CMK (cell line): ENCODE results near the gene GMDS.

Source experiments
- DNase-seq: peaks from one replicate; pipeline ENCODE4 v3.0.0-alpha.2; 2010; ENCODE audit warnings: low read depth

GMDS gene

DNA sequence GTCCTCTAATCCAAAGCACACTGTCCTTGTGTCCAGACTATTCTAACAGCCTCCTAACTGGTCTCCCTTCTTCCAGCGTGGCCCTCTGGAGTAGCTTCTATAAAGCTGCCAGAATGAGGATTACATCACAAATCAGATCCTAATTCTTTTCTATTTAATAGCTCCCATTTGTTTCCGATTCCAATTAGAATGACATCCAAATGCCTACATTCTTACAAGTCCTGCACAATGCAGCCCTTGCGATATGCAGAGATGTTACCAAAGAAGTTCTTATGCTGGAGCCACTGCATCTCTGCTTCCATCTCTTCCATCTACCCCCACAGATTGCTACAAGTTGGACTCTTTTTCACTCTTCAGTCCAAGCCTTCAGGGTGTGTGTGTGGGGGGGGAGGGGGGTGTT is 40.0 kb downstream of the GMDS start:
- DNase-seq: no peak

DNA sequence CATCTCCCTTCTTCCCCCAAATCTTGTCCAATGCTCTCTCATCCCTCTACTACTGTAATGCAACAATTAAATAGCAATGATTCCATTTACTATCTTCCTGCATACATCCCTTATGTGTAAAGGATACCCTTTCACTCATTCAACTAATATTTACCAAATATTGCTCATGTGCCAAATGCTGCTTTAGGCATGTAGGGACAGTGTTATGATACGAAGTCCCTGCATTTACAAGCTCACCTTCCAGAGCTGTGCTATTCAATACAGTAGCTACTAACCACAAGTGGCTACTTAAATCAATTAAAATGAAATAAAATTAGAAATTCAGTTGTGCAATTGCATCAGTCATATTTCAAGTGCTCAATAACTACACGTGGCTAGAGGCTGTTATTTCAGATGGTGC is 41.1 kb downstream of the GMDS start:
- no peak for DNase-seq

DNA sequence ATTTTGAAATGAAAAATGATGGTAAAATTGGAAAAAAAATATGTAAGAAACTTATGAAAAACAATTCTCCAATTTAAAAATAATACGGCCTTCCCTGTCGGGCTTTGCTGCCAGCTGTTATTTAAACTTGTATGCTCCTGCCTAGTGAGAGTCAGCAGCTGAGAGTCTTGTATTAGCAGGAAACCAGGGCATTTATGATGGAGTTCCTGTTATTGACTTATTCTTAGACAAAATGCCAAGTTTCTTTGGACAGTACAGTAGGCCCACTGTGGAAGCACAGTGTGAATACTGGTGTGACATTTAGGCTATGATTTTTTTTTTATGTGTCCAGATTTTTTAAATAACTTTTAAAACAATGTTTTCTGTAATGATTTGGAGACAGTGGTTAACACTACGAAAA is 42.1 kb downstream of the GMDS start:
- no peak for DNase-seq

DNA sequence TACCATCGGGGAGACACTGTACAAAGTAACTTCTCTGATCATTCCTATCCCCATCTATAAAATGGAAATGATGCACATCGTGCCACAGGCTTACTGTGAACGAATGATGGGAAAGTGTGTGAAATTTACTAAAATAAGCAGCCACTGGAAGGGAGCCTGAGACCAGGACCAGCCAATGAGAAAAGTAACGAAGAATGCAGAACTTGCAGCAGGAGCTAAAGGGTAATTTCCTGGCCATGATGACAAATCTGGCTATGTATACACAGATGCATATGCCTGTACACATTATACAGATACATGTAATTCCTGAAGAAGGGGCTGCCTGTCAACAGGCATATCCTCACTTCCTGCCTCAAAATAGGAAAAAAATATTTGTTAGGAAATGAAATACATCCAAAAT is 47.4 kb downstream of the GMDS start:
- DNase-seq: no peak

DNA sequence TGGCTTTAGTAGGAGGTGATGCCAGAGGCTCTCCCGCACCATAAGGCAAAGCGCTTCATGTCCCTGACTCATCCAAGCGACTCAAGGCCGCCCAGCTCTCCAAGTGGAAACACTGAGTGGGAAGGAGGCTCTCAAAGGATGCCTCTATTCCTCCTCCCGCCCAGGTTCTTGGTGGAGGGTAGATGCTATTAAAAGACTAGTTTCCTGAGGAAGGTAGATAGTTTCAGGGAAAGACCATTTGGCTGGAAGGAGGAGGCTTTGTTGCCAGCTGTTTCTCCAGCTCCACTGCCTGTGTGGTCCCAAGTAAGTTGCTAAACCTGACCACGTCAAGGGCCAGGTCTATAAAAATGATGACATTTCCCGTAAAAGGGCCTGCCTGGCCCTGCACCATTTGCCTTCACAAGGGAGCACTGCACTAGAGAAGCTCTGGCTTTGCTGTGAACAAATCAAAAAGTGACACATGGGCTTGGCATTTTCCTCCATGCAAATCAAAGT is 48.2 kb downstream of the GMDS start:
- no peak for DNase-seq

DNA sequence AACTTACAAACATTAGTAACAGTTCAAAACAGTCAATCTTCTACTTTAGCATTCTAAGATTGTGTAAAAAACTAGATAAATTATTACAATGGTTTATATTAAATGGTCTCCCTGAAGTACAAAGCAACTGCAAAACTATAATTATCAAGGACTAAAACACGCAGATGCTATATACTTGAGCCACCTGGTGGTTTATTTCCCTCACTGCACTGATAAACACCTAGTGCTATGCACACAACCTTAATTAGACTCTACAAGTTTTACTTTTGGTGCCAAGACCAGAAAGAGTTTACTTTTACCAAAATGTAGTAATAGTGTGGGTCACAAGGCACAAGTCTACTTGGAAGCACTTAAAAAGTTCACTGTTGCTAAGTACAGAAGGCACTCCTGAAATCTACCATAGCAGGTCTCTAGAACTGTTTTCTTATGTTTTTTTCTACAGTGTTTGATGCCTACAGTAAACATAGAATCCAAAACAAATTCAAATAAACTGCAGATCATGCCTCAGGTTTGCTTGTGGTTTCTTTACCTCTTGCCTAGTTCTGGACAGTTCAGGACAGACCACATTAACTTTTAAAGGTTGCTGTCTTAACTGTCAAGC is 49.2 kb downstream of the GMDS start:
- no peak for DNase-seq

DNA sequence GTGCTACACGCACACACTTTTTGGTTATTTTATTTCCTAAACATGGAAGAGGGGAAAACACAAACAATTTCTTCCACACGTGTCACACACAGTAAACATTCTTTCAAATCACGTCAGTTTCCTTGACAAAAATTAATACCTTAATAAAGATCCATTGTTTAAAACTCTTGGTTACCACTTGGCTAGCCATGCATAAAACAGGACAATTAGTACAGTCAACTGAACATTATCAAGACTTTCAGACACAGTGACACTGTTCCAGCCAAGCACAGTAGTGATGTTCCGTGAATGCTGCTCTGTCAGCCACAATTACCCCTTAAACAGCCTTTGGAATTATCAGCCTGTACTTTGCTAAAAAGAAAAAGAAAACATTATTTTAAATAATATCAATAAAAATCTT is 50.8 kb downstream of the GMDS start:
- no peak for DNase-seq

DNA sequence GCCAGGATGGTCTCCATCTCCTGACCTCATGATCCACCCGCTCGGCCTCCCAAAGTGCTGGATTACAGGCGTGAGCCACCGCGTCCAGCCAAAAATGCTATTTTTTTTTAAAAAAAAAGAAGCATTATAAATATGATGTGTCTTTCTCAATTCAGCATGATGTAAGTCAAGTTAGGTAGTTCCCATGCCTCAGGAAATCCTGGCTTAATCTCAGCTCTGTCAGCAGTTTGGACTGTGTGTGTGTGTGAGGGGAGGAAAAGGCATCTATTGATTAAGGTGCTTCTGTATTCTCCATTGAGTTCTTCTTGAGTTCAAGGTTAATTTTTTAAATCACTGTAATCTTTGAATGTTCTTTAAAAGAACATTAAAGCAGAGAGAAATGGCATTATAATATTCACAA is 51.5 kb downstream of the GMDS start:
- DNase-seq: no peak

DNA sequence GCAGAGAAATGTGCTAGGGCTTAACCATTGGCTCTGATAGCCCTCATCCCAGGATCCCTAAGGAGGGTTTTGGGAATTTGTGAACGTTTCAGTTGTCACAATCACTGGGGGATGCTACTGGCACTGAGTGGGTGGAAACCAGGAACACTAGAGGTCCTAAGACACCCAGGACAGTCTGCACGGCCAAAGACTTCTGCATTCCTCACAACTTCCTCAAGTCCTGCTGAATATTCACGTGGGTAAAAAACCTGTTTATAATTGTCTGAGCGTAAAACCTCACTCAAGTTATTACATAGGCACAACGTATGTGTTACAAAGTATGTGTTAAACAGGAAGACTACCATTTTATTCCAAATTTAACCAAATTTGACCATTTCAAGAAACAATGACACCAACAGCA is 52.4 kb downstream of the GMDS start:
- no peak for DNase-seq

DNA sequence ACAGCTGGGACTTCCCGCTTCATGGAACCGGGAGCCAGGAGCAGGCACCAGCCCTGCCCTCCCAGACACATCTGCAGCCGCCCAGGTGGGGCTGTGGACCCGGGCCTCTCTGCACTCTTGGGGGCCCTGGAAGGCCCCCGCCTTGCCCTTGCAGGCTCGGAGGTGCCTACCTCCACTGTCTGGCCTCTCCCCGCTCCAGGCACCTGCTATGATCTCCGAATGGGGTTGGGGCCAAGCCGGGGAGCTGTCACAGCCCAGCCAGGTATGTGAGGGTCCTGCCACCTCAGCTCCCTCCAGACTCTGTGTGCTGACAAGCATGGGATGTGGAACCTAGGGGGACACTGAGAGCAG is 54.0 kb downstream of the GMDS start:
- DNase-seq: no peak

DNA sequence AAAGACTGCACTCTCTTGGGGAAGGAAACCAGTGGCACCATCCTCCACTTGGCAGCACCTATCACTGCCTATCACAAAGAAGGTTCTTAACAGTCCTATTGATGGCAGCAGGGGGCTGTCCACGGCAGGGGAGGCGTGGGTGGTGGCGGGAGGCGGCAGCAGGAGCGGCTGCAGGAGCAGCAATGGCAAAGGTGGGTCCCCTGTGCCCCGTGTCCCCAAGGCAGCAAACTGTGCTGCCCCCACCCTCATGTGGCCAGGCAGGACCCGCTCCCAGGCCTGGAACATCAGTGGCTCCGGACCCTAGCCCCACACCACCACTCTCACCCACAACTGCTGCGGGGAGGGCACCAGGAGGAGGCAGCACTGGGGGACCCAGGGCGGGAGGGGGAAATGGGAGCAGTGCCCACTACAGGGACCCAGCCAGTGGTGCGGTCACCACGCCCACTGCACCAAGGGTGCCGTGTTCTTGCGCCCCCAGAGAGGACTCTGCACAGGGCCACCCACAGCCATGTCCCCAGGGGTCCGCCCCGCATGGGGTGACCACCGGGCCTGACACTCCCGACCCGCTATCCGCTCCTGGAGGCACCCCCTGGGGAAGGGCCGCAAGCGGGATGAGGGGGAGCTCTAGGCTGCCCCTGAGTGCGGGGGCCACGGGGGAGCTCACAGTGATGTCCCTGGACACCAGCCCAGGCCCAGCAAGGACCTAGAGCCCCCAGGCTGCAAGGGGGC is 54.6 kb downstream of the GMDS start:
- no peak for DNase-seq

DNA sequence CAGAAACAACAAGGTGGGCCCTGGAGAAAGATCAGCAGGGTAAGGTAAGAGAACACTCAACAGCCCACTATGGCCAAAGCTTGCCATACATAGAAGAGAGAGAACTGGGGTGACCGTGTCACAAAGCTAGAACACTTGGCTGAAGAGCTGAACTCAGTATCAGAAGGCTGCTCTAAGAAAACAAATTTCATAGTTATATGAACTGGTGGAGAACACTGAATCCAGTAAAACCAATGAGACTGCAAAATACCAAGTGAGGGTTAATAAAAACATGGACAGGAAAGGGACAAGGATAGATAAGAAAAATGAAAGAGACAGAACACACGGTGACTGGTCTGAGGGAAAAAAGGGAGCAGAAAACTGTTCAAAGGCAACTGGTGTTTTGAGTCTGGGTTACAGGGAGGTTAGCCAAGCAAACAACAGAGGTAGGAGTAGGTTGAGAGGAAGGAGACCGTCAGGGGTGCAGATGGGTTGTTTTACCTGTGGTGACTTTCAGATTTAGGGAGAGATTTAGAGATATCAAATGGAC is 56.5 kb downstream of the GMDS start:
- no peak for DNase-seq

DNA sequence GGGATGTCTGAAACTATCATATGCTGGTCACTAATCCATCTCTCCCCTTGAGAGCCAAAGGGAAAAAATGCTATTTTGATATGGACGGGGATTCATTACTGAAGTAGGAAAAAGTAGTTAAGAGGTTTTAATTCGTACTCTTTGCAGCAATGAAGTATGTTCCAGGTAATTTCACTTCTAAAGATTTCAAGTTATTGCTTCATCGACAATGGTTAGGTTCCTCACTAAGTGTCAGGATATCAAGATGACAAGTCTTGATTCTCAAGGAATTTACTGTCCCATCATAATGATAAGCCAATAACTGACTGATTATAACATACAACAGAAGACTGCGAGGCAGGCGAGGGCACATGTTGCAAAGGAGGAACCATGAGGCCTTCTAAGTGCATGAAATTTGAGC is 57.0 kb downstream of the GMDS start:
- no peak for DNase-seq

DNA sequence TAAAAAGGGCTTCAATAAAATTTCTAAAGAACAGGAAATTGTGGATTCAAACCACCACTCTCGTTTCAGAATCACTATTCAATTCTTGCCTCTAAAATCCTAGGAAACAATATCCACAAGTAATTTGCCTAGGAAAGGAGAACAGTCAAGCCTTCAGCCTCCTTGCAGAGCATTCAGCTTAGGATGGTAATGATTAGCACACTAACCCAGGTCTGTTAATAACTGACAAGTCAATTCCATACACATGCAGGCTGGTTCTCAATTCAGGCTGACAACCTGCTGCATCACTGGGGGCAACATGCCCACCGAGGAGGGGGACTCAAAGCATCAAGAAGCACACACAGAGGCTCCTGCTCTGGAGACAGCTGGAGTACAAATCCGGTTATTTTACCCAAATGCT is 57.6 kb downstream of the GMDS start:
- no peak for DNase-seq

DNA sequence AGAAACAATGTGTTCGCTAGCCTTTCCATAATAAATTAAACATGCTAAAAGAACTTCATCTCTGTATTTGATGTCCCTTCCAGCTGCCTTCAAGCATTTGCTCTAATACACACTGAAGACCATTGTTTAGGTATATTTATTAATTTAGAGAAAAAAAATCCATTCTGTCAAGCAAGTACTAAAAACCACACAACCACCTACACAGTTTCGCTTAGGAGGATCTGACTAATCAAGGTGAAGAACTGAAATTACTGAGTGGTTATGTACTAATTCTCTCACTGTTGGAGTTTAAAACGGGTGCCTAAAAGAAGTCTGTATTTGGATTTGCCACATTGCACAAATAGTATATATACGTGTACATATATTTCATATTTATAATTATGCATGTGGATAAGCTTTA is 58.9 kb downstream of the GMDS start:
- no peak for DNase-seq

DNA sequence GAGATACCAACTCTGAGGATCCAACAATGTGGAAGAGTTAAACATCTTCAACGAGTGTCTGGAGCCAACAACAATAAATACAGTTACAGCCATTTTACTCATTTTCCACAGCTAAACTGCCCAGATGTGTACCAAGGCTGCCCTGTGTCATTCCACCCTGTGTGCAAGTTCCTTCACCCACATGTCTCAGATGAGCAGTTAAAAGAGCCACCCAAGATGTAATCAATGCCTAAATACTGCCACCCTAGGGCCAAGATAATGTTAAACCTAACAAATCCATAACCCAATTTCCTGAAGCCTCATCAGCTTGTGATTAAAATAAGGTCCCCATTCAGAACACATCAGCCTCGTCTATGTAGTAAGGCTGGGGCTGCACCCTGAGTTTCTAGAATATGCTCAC is 59.9 kb downstream of the GMDS start:
- no peak for DNase-seq

DNA sequence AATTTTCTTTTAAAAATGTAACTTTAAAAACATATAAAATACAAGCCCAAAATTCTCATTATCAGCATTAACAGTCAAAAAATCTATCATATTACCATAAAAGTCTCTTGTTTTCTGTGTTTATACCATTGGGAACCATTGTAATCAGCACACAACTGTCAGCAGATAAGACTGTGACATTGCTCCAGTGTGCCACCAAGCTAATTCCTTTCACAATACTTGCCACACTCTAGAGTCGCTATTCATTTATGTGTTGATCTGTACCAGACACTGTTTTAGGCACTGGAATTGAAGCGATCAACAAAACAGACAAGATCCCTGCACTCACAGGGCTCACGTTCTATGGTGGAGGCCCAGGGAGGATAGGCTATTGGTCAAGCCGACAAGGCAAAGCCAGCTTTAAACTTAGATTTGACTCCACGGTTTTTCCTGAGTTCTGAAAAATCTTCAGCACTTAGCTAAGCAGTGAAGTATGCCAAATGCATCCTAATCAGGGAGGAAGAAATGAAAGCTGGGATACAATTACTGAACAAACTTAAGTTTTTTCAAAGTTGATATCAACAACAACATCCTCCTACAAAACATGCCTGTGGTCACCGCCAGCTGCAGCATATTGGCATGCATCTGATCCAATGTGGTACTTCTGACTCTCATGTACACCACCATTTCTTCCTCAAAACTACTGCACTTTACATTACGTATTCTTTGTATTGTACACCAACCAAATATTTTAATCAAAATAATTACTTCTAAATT is 60.5 kb downstream of the GMDS start:
- no peak for DNase-seq

DNA sequence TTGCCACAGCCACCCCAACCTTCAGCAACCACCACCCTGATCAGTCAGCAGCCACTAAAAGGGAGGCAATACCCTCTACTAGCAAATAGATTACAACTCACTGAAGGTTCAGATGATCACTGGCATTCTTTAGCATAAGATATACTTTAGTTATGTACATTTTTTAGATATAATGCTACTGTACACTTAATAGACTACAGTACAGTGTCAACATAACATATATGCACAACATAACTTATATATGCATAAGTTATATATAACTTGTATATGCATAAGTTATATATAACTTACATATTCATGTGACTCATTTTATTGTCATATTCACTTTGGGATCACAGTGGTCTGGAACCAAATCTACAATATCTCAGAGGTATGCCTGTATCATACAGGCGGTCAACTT is 61.7 kb downstream of the GMDS start:
- no peak for DNase-seq

DNA sequence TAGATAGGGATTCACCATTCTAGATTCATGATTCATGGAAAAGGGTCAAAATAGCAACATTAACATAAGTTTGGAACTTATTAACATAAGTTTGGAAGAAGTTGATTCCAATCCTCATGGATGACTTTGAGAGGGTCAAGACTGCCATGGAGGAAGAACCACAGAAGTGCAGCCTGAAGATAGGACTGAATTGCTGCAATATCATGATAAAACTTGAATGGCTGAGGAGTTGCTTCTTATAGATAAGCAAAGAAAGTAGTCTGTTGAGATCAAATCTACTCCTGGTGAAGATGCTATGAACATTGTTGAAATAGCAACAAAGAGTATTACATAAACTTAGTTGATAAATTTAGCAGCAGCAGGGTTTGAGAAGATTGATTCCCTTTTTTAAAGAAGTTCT is 62.2 kb downstream of the GMDS start:
- DNase-seq: no peak

DNA sequence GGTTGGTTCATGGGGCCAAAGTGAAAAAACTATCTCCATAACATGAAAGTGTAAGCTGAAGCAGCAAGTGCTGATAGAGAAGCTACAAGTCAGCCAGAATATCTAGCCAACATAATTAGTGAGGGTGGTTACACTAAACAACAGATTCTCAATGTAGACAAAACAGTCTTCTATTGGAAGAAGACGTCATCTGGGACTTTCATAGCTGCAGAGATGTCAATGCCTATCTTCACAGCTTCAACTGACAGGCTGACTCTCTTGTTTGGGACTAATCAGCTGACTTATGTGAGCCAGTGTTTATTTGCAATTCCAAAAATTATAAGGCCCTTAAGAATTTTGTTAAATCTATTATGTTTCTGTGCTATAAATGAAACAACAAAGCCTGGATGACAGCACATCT is 63.2 kb downstream of the GMDS start:
- DNase-seq: no peak

DNA sequence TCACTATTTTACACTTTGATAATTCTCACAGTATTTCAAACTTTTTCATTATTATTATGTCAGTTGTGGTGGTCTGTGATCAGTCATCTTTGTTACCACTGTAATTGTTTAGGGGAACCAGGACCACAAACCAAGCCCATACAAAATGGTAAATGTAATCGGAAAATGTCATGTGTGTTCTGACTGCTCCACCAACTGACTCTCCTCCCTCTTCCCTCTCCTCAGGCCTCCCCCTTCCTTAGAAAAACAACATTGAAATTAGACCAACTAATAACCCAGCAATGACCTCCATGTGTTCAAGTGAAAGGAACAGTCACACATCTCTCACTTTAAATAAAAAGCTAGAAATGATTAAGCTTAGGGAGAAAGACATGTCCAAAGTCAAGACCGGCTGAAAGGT is 63.8 kb downstream of the GMDS start:
- DNase-seq: no peak

DNA sequence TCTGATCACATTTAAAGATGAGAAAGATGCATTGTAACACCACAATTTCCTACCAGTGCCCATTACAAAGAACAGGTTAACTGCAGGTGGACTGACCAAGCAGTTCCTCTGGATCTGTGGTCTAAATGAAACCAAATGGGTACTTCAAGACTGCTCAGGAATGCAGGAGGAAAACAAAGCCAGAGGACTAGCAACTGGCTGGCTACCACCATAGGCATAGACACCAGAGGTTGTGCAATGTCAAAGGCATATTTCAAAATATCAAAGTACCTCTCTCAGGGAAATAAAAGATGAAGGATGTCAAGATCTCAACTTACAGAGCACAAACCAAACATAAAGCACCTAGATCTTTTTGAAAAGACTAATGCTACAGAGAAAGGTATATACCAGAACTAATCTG is 65.5 kb downstream of the GMDS start:
- no peak for DNase-seq

DNA sequence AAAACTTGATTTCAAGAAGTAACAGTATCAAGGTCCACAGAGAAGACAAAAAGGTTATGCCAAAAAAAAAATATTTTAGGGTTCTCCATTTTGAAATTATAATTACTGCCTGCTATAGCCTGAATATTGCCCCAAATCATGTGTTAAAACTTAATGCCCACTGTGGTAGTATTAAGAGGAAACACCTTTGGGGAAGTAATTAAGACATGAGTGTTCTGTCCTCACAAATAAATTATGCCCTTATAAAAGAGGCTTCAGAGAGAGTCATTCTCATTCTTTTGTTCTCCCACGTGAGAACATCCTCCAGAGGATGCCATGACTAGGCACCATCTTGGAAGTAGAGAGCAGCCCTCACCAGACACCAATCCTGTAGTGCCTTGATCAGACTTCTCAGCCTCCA is 66.2 kb downstream of the GMDS start:
- DNase-seq: no peak
